Measurements from ENCODE around the gene GPR107. TPM values are rescaled to one million over a fixed set of nuclear protein-coding genes. Genes with fewer than 3 reads are reported as not detected.

Gene GPR107
- total RNA-seq, 1 donor from 2014 or later, result 19.8 TPM

DNA sequence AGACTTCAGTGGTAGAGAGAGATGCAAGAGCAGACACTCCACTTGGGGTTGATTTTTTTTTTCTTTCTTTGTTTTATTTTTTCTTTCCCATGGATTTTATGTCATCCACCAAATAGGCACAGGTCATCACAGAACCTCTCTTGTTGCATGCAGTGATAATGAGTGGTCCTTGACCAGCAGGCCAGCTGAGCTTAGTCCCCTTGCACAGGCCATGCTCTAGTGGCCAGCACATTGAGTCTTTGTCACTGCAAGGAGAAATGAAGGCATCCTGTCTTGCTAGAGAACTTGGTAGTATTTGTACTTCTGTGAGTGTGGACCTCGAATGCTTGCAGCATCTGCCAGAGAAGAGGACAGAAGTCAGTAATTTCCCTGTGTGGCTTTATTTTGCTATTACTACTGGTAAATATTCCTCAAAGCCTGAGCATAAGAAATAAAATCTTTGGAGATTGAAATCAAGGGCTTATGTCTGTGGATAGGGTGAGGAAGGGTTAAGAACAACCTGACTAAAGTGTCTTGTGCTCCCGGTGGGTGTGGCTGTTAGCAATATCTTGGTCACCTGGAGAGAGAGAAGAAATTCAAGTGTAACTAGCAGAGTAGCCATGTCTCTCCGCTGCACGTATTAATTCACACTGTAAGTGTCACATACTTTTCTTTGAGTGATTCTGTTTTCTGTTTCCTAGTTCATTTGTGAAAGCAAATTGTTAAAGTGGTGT, 73.2 kb downstream of the GPR107 start:
- Histone ChIP-seq H3K27ac (ENCODE audit: low read depth, low read length) (no peak overlapping the region), H3K27me3 (ENCODE audit: control insufficient read depth in 3 of 3, insufficient read depth in 3 of 3, low read length in 3 of 3) (no peaks in the 10 kb centered on the region), H3K36me3 (ENCODE audit: control insufficient read depth in 3 of 3, insufficient read depth in 3 of 3, low read length in 3 of 3) (peaks cover 22 to 34% (median 26%) of the 10 kb centered on the region in 3 donors), H3K9ac (ENCODE audit: low read depth in 1 of 3, low read length in 3 of 3) (no peak overlapping the region), H3K4me3 (ENCODE audit: low read length in 3 of 3) (no peak overlapping the region), H3K4me1 (ENCODE audit: control insufficient read depth in 3 of 3, insufficient read depth in 3 of 3, low read length in 3 of 3) (peaks cover 12 to 18% (median 16%) of the 10 kb centered on the region in 3 donors), H3K9me3 (ENCODE audit: control insufficient read depth in 3 of 3, low read length in 3 of 3) (no peaks in the 10 kb centered on the region)

DNA sequence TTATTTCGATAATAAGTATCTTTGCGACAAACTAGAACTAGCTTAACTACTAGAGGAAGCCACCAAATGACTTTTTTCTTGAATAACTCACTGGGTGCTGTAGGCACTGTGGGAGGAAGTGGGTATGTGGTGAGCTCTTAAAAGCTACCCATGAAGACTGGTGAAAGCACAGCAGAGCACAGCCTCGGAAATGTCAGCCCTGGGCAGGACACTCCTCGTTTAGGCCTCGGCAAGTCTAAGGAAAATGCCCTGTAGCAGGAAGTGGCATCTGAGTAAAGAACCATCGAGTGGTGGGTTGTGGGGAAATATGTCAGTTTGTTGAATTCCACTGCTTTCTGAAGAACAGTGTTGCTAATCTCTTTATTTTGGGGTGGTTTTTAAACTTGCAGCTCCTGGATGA, 74.5 kb downstream of the GPR107 start:
- Histone ChIP-seq H3K9me3 (ENCODE audit: control insufficient read depth in 3 of 3, low read length in 3 of 3) (no peaks in the 10 kb centered on the region), H3K4me3 (ENCODE audit: low read length in 3 of 3) (no peak overlapping the region), H3K27ac (ENCODE audit: low read depth, low read length) (peak overlapping the region; percentile 77), H3K27me3 (ENCODE audit: control insufficient read depth in 3 of 3, insufficient read depth in 3 of 3, low read length in 3 of 3) (no peaks in the 10 kb centered on the region), H3K4me1 (ENCODE audit: control insufficient read depth in 3 of 3, insufficient read depth in 3 of 3, low read length in 3 of 3) (peaks cover 12 to 18% (median 16%) of the 10 kb centered on the region in 3 donors), H3K9ac (ENCODE audit: low read depth in 1 of 3, low read length in 3 of 3) (peak overlapping the region in 1 of 3 donors; percentile 26), H3K36me3 (ENCODE audit: control insufficient read depth in 3 of 3, insufficient read depth in 3 of 3, low read length in 3 of 3) (peaks cover 20 to 39% (median 26%) of the 10 kb centered on the region in 3 donors)

DNA sequence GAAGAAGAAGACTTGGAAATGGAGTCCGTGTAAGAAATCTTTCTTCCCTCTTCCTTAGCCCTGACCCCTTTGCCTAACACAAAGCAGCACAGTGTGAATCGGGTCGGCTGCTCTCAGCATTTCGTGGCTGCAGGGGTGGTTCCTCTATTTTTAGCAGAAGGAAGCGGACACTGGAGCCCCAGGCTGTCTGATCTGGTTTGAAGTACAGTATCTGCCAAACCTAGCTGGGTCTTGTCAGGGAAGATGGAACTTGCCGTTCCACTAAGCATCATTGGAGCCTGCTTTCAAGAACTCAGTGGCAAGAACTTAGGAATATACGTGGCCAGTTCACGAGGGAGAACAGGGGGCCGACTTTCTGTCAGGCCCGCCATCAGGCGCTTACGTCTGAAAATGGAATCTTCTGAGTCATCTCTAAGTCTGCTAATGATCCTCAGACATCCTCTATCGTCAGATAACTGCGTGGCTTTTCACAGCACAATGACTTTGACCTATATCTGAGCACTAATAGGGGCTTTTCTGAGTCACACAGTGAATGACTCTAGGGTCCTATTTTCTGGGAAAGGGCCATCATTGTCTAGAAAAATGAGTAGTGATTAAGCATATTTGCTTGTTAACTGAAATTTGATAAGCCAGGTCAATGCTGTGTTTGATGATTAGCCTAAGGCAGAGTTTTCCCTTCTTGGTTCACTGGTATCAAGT, 75.2 kb downstream of the GPR107 start:
- Histone ChIP-seq H3K36me3 (ENCODE audit: control insufficient read depth in 3 of 3, insufficient read depth in 3 of 3, low read length in 3 of 3) (peaks cover 22 to 39% (median 28%) of the 10 kb centered on the region in 3 donors), H3K9ac (ENCODE audit: low read depth in 1 of 3, low read length in 3 of 3) (peak overlapping the region; percentile 12 to 26 (median 21)), H3K4me3 (ENCODE audit: low read length in 3 of 3) (no peak overlapping the region), H3K27ac (ENCODE audit: low read depth, low read length) (peak overlapping the region; percentile 77), H3K9me3 (ENCODE audit: control insufficient read depth in 3 of 3, low read length in 3 of 3) (no peaks in the 10 kb centered on the region), H3K4me1 (ENCODE audit: control insufficient read depth in 3 of 3, insufficient read depth in 3 of 3, low read length in 3 of 3) (peaks cover 12 to 18% (median 16%) of the 10 kb centered on the region in 3 donors), H3K27me3 (ENCODE audit: control insufficient read depth in 3 of 3, insufficient read depth in 3 of 3, low read length in 3 of 3) (no peaks in the 10 kb centered on the region)

DNA sequence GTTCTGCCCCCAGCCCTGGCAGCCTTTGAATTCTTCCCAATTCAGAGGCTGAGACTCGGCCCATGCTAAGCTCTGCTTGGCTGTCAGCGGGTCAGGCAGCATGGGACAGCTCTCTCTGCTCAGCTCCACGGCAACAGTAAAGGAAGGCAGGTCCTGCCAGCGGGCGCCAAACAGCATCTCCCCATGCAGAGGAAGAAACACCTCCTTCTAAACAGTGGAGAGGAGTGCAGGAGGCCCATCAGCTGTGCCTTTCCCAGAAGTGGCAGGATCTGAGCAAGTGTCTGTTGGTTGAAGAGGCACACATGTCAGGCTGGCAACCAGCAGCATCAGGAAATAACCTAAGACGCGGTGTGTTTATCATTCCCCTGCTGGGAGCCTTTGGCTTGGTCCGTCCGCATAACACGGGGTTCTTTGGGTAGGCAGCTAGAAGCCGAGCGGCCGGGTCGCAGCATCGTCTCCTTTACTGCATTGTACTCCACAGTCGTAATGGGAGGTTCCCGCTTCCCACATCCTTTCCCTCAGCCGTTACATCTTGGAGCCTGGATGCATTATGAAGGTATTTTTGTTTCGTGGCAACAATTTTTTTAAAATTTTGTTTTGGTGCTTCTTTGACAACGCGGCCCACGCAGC, 75.8 kb downstream of the GPR107 start:
- no peaks in the 10 kb centered on the region for H3K27me3 ChIP-seq (ENCODE audit: control insufficient read depth in 3 of 3, insufficient read depth in 3 of 3, low read length in 3 of 3)
- peaks cover 12 to 18% (median 16%) of the 10 kb centered on the region in 3 donors for H3K4me1 ChIP-seq (ENCODE audit: control insufficient read depth in 3 of 3, insufficient read depth in 3 of 3, low read length in 3 of 3)
- peaks cover 22 to 38% (median 28%) of the 10 kb centered on the region in 3 donors for H3K36me3 ChIP-seq (ENCODE audit: control insufficient read depth in 3 of 3, insufficient read depth in 3 of 3, low read length in 3 of 3)
- peak overlapping the region; percentile 12 to 41 (median 21) for H3K9ac ChIP-seq (ENCODE audit: low read depth in 1 of 3, low read length in 3 of 3)
- H3K27ac ChIP-seq (ENCODE audit: low read depth, low read length), result peak overlapping the region; percentile 77
- no peak overlapping the region for H3K4me3 ChIP-seq (ENCODE audit: low read length in 3 of 3)
- no peaks in the 10 kb centered on the region for H3K9me3 ChIP-seq (ENCODE audit: control insufficient read depth in 3 of 3, low read length in 3 of 3)

DNA sequence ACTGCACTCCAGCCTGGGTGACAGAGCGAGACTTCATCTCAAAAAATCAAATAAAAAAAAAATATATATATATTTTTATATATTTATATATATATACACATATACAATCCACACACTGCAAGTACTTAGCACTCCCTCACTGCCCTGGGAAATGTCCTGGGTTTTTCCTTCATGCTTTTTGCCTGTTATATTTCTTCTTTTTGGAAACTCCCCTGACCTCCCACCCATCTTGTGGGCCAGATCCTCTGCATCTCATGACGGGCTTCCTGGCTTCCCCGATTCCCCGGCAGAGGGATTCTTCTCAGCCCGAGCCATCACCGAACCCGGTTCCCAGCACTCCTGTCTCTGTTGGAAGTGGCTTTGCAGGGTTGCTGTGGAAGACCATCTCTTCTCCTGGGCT, 79.0 kb downstream of the GPR107 start:
- peaks cover 29 to 44% (median 34%) of the 10 kb centered on the region in 3 donors for H3K36me3 ChIP-seq (ENCODE audit: control insufficient read depth in 3 of 3, insufficient read depth in 3 of 3, low read length in 3 of 3)

DNA sequence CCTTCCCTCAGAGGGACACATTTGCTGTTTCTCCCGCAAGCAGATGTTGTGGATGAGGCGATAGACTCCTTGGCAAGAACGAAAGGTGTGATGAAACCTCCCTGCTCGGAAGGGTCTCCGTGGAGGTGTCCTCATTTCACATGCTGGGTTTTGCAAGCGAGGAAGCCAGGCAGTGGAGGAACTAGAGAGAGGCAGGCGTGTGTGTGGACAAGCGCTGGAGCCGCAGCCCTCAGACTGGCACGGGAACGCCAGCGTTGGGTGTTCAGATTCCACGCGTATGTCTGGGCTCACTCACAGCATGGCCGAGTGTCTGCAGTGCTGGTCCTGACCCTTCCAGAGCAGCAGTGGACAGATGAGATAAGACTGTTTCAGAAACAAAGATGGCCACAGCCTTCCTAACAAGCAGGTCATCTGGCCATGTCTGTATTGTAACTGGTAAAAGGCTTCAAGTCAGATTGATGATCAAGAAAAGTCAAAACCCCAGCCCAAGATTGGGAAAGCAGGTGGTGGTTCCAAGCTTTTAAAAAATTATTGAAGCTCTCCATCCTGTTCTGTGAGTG, 83.5 kb downstream of the GPR107 start:
- H3K36me3 ChIP-seq (ENCODE audit: control insufficient read depth in 3 of 3, insufficient read depth in 3 of 3, low read length in 3 of 3), result peaks cover 5 to 20% (median 14%) of the 10 kb centered on the region in 3 donors
- no peaks in the 10 kb centered on the region for H3K9me3 ChIP-seq (ENCODE audit: control insufficient read depth in 3 of 3, low read length in 3 of 3)
- H3K4me1 ChIP-seq (ENCODE audit: control insufficient read depth in 3 of 3, insufficient read depth in 3 of 3, low read length in 3 of 3), result peaks cover 11 to 19% (median 13%) of the 10 kb centered on the region in 3 donors
- H3K27ac ChIP-seq (ENCODE audit: low read depth, low read length), result no peak overlapping the region
- H3K27me3 ChIP-seq (ENCODE audit: control insufficient read depth in 3 of 3, insufficient read depth in 3 of 3, low read length in 3 of 3), result no peaks in the 10 kb centered on the region
- H3K4me3 ChIP-seq (ENCODE audit: low read length in 3 of 3), result no peak overlapping the region
- no peak overlapping the region for H3K9ac ChIP-seq (ENCODE audit: low read depth in 1 of 3, low read length in 3 of 3)

More for the DNA sequence above, 79.0 kb downstream of the GPR107 start:
- no peak overlapping the region for H3K4me3 ChIP-seq (ENCODE audit: low read length in 3 of 3)
- no peak overlapping the region for H3K9ac ChIP-seq (ENCODE audit: low read depth in 1 of 3, low read length in 3 of 3)
- H3K27ac ChIP-seq (ENCODE audit: low read depth, low read length), result no peak overlapping the region
- H3K27me3 ChIP-seq (ENCODE audit: control insufficient read depth in 3 of 3, insufficient read depth in 3 of 3, low read length in 3 of 3), result no peaks in the 10 kb centered on the region
- H3K4me1 ChIP-seq (ENCODE audit: control insufficient read depth in 3 of 3, insufficient read depth in 3 of 3, low read length in 3 of 3), result peaks cover 12 to 19% (median 17%) of the 10 kb centered on the region in 3 donors
- no peaks in the 10 kb centered on the region for H3K9me3 ChIP-seq (ENCODE audit: control insufficient read depth in 3 of 3, low read length in 3 of 3)

DNA sequence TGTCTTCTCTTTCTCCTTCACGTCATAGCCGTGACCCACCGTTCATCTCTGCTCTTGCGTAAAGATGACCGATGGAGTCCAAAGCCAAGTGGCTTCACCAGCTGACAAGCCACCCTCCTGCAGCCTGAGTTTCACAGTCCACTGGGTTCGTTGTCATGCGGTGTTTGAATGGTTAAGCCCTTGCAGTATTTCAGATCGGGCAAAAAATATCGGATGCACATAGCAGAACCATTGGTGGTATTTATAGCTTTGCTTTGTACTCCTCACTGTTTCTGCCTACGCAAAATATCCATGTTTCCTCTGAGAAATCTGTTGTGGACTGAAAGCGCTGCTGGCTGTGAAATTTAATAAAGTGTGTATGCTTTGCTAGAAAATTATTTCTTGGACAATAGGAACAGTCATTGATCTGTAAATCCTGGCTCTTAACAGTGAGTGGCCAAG, 84.0 kb downstream of the GPR107 start:
- no peak overlapping the region for H3K27ac ChIP-seq (ENCODE audit: low read depth, low read length)
- H3K4me3 ChIP-seq (ENCODE audit: low read length in 3 of 3), result no peak overlapping the region
- no peaks in the 10 kb centered on the region for H3K27me3 ChIP-seq (ENCODE audit: control insufficient read depth in 3 of 3, insufficient read depth in 3 of 3, low read length in 3 of 3)
- H3K9me3 ChIP-seq (ENCODE audit: control insufficient read depth in 3 of 3, low read length in 3 of 3), result no peaks in the 10 kb centered on the region
- H3K9ac ChIP-seq (ENCODE audit: low read depth in 1 of 3, low read length in 3 of 3), result no peak overlapping the region
- peaks cover 3 to 20% (median 14%) of the 10 kb centered on the region in 3 donors for H3K36me3 ChIP-seq (ENCODE audit: control insufficient read depth in 3 of 3, insufficient read depth in 3 of 3, low read length in 3 of 3)
- peaks cover 11 to 19% (median 13%) of the 10 kb centered on the region in 3 donors for H3K4me1 ChIP-seq (ENCODE audit: control insufficient read depth in 3 of 3, insufficient read depth in 3 of 3, low read length in 3 of 3)

DNA sequence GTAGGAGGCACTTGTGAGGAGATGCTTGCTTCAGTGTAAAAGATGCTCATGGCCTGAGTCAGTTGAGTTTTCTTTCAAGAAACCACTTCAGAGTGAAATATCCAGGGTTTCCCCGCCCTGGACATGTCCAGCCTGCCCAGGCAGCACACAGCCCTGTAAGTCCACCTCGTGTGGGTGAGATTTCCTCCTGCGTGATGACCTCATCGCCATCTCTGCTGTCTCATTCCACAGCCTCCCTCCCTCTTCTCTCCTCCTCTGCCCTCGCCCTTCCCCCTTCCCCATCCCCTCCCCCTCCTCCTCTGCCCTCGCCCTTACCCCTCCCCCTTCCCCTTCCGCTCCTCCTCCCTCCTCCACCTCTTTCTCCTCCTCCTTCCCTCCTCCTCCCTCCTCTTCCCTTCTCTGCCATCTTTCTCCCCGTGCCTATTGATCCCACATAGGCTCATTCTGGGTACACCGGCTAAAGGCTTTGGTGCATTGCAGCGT, 84.5 kb downstream of the GPR107 start:
- H3K9ac ChIP-seq (ENCODE audit: low read depth in 1 of 3, low read length in 3 of 3), result no peak overlapping the region
- H3K36me3 ChIP-seq (ENCODE audit: control insufficient read depth in 3 of 3, insufficient read depth in 3 of 3, low read length in 3 of 3), result peaks cover 3 to 20% (median 13%) of the 10 kb centered on the region in 3 donors
- H3K9me3 ChIP-seq (ENCODE audit: control insufficient read depth in 3 of 3, low read length in 3 of 3), result no peaks in the 10 kb centered on the region
- no peaks in the 10 kb centered on the region for H3K27me3 ChIP-seq (ENCODE audit: control insufficient read depth in 3 of 3, insufficient read depth in 3 of 3, low read length in 3 of 3)
- no peak overlapping the region for H3K27ac ChIP-seq (ENCODE audit: low read depth, low read length)
- peaks cover 11 to 19% (median 13%) of the 10 kb centered on the region in 3 donors for H3K4me1 ChIP-seq (ENCODE audit: control insufficient read depth in 3 of 3, insufficient read depth in 3 of 3, low read length in 3 of 3)
- no peak overlapping the region for H3K4me3 ChIP-seq (ENCODE audit: low read length in 3 of 3)

DNA sequence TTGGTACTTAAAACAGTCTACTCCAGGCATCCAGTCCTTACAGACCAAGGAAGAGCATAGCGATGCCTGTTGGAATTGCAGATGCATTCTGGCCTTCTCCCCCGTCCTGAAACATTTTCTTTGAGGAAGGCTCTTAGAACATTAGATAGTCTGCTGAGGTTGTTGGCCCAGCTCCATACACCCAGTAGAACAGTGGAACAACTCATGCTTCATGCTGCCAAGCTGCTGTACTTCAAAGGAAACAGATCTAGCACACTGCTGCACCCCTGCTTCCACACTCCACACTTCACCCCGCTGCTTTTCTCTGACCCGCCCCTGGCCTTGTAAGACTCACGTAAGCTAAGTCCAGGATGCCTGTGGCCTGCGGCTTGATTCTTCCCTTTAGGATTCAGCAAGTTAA, 85.1 kb downstream of the GPR107 start:
- Histone ChIP-seq H3K27ac (ENCODE audit: low read depth, low read length) (no peak overlapping the region), H3K4me3 (ENCODE audit: low read length in 3 of 3) (no peak overlapping the region), H3K4me1 (ENCODE audit: control insufficient read depth in 3 of 3, insufficient read depth in 3 of 3, low read length in 3 of 3) (peaks cover 14 to 19% (median 17%) of the 10 kb centered on the region in 3 donors), H3K9me3 (ENCODE audit: control insufficient read depth in 3 of 3, low read length in 3 of 3) (no peaks in the 10 kb centered on the region), H3K36me3 (ENCODE audit: control insufficient read depth in 3 of 3, insufficient read depth in 3 of 3, low read length in 3 of 3) (peaks cover 3 to 18% (median 11%) of the 10 kb centered on the region in 3 donors), H3K9ac (ENCODE audit: low read depth in 1 of 3, low read length in 3 of 3) (no peak overlapping the region), H3K27me3 (ENCODE audit: control insufficient read depth in 3 of 3, insufficient read depth in 3 of 3, low read length in 3 of 3) (peaks cover 0 to 5% (median 4%) of the 10 kb centered on the region in 3 donors)
